Muscle of arm (tissue), 14 donors: Measurements from ENCODE around the gene SPON2. TPM values are rescaled to one million over a fixed set of nuclear protein-coding genes. Genes with fewer than 3 reads are reported as not detected.

Source experiments
- DNase-seq: peaks from one replicate; pipeline ENCODE4 v3.0.0-alpha.2; 2013
- long read RNA-seq, 11 donors: transcript quantifications; one replicate each; lab custom pipeline, GENCODE V29; 2026
- polyA plus RNA-seq, 12 donors: library from polyadenylated mRNA; unstranded; fragments of 120-200 nt; gene quantifications; one replicate each; pipeline ENCODE4 v1.2.1, GENCODE V29; 2013; ENCODE audit not compliant: insufficient read length in 12 of 12

Gene SPON2
- polyA plus RNA-seq, result 10 to 100 TPM in 11 of 12 donors, not detected in 1; 32.9 to 86.0 (median 45.5) TPM
- long read RNA-seq, donor 1, partial matches to known transcripts, result 7 of 14 reads
- long read RNA-seq, donor 1, other reads (novel, unspliced or antisense), result 0 of 14 reads
- long read RNA-seq, donor 2, transcript SPON2-201 (6 exons, 1,869 nt), result major isoform, 16 of 24 reads
- long read RNA-seq, donor 2, partial matches to known transcripts, result 5 of 24 reads
- long read RNA-seq, donor 2, other reads (novel, unspliced or antisense), result 0 of 24 reads
- long read RNA-seq, donor 3, transcript SPON2-201 (6 exons, 1,869 nt), result major isoform, 7 of 8 reads
- long read RNA-seq, donor 3, partial matches to known transcripts, result 0 of 8 reads
- long read RNA-seq, donor 3, other reads (novel, unspliced or antisense), result 0 of 8 reads
- long read RNA-seq, donor 4, partial matches to known transcripts, result 10 of 16 reads
- long read RNA-seq, donor 4, other reads (novel, unspliced or antisense), result 0 of 16 reads
- long read RNA-seq, donor 5, transcript SPON2-201 (6 exons, 1,869 nt), result major isoform, 22 of 44 reads
- long read RNA-seq, donor 5, partial matches to known transcripts, result 22 of 44 reads
- long read RNA-seq, donor 5, other reads (novel, unspliced or antisense), result 0 of 44 reads
- long read RNA-seq, donor 6, transcript SPON2-201 (6 exons, 1,869 nt), result major isoform, 11 of 13 reads
- long read RNA-seq, donor 6, partial matches to known transcripts, result 0 of 13 reads
- long read RNA-seq, donor 6, other reads (novel, unspliced or antisense), result 0 of 13 reads
- long read RNA-seq, donor 7, transcript SPON2-201 (6 exons, 1,869 nt), result major isoform, 9 of 11 reads
- long read RNA-seq, donor 7, partial matches to known transcripts, result 0 of 11 reads
- long read RNA-seq, donor 7, other reads (novel, unspliced or antisense), result 0 of 11 reads
- long read RNA-seq, donor 8, transcript SPON2-201 (6 exons, 1,869 nt), result major isoform, 14 of 37 reads
- long read RNA-seq, donor 8, partial matches to known transcripts, result 18 of 37 reads
- long read RNA-seq, donor 8, other reads (novel, unspliced or antisense), result 0 of 37 reads
- long read RNA-seq, donor 9, transcript SPON2-201 (6 exons, 1,869 nt), result major isoform, 20 of 127 reads
- long read RNA-seq, donor 9, partial matches to known transcripts, result 102 of 127 reads
- long read RNA-seq, donor 9, other reads (novel, unspliced or antisense), result 0 of 127 reads
- long read RNA-seq, donor 10, transcript SPON2-201 (6 exons, 1,869 nt), result major isoform, 18 of 21 reads
- long read RNA-seq, donor 10, partial matches to known transcripts, result 0 of 21 reads
- long read RNA-seq, donor 10, other reads (novel, unspliced or antisense), result 0 of 21 reads
- long read RNA-seq, donor 11, transcript SPON2-201 (6 exons, 1,869 nt), result major isoform, 16 of 17 reads
- long read RNA-seq, donor 11, partial matches to known transcripts, result 0 of 17 reads
- long read RNA-seq, donor 11, other reads (novel, unspliced or antisense), result 0 of 17 reads

GRCh38 chr4:1172228-1172851 lies at the start of gene SPON2:
SPON2 (minus strand) TSS chr4:1172583.
- DNase-seq, result no peak

- no peak for DNase-seq
Measured at GRCh38 chr4:1221155-1221870, 48.9 kb upstream of the SPON2 start.

- DNase-seq, result no peak
Measured at GRCh38 chr4:1220566-1220965, 48.2 kb upstream of the SPON2 start.

- no peak for DNase-seq
Measured at GRCh38 chr4:1219566-1219950, 47.2 kb upstream of the SPON2 start.

- no peak for DNase-seq
Measured at GRCh38 chr4:1218634-1219565, 46.5 kb upstream of the SPON2 start.

GRCh38 chr4:1217366-1217765 lies 45.0 kb upstream of the SPON2 start:
- no peak for DNase-seq

- no peak for DNase-seq
Measured at GRCh38 chr4:1216869-1217294, 44.5 kb upstream of the SPON2 start.

GRCh38 chr4:1216076-1216614 lies 43.8 kb upstream of the SPON2 start:
- DNase-seq, result no peak

GRCh38 chr4:1215141-1216075 lies 43.0 kb upstream of the SPON2 start:
- no peak for DNase-seq

GRCh38 chr4:1214101-1215095 lies 42.0 kb upstream of the SPON2 start:
- DNase-seq, result no peak

GRCh38 chr4:1213336-1213995 lies 41.1 kb upstream of the SPON2 start:
- DNase-seq, result no peak

- no peak for DNase-seq
Measured at GRCh38 chr4:1212546-1213335, 40.4 kb upstream of the SPON2 start.

GRCh38 chr4:1211891-1212545 lies 39.6 kb upstream of the SPON2 start:
- no peak for DNase-seq

GRCh38 chr4:1211371-1211770 lies 39.0 kb upstream of the SPON2 start:
- no peak for DNase-seq
